Inflammatory macrophage treated with lipopolysaccharide for 4 hours (primary cell): ENCODE results near the gene MAD1L1.

Source experiments
- DNase-seq: peaks from one replicate; pipeline ENCODE4 v3.0.0-alpha.2; 2020

MAD1L1 gene

DNA sequence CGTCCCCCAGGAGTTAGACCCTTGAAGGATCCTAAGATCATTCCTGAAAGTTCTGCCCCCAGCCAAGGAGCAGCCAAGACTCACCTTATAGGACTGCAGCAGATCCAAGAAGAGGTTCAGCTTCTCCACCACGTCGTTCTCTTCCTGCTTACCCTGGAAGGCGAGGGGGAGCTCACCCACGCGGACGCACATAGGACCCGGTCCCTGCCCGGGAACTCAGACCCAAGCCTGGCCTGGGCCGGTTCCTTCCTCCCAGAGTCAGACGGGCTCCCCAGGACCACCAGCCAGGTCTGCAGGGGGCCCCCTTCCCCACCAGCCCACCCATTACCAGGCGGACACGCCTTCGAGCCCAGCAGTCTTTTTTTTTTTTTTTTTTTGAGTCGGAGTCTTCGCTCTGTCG lies 24.9 kb upstream of the MAD1L1 start:
- no peak for DNase-seq

DNA sequence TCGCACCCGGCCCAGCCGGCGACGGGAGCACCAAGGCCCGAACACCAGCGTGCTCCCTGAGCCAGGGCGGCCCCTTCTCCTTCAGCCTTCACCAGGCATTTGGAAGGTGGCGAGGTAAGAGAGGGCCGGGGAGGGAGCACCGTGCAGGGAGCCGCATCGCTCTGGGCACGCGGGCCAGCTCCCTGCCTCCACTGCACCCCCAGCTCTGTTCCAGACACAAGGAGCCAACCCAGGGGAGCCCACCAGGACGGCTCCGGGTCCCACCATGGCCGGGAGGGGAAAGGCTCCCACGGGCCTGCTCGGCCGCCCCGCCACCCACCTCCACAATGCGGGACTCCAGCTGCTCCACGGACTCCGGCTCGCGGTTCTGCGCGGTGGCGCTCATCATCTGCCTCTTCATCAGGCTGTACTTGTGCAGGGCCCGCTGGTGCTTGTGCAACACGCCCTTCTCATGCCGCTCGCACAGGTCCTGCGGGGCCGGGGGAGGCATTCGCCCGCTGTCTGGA lies 24.4 kb upstream of the MAD1L1 start:
- no peak for DNase-seq

DNA sequence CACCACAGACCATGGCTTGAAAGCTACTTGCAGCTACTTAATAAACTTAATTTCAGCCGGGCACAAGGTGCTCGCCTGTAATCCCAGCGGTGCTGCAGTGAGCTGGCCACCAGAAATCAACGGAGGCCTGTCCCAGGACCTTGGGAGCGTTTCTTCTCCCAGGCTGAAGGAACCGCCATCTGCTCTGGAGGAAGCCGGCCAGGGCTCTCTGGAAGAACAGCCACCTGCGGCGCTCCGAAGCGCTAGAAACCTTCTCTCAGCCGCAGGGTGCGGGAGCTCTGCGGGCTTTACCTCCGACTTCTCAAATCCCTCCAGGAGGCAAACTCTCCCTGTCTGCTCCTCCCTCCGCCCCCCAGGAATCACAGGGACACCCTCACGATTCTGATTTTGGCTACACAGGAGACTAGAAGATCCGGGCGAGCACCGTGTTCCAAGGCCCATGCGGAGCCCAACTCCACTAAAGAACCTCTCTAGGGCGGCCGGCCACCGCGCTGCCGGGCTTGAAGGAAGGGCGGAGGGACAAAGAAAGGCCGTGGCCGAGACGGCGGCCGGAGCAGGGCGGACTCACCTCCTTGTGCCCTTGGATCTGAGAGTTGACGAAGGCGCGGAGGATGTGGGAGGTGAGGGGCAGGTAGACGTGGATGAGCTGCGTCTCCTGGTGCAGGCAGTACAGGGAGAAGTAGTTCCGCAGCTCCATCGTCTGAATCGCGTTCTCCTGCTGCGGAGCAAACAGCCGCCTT lies 23.7 kb upstream of the MAD1L1 start:
- no peak for DNase-seq

DNA sequence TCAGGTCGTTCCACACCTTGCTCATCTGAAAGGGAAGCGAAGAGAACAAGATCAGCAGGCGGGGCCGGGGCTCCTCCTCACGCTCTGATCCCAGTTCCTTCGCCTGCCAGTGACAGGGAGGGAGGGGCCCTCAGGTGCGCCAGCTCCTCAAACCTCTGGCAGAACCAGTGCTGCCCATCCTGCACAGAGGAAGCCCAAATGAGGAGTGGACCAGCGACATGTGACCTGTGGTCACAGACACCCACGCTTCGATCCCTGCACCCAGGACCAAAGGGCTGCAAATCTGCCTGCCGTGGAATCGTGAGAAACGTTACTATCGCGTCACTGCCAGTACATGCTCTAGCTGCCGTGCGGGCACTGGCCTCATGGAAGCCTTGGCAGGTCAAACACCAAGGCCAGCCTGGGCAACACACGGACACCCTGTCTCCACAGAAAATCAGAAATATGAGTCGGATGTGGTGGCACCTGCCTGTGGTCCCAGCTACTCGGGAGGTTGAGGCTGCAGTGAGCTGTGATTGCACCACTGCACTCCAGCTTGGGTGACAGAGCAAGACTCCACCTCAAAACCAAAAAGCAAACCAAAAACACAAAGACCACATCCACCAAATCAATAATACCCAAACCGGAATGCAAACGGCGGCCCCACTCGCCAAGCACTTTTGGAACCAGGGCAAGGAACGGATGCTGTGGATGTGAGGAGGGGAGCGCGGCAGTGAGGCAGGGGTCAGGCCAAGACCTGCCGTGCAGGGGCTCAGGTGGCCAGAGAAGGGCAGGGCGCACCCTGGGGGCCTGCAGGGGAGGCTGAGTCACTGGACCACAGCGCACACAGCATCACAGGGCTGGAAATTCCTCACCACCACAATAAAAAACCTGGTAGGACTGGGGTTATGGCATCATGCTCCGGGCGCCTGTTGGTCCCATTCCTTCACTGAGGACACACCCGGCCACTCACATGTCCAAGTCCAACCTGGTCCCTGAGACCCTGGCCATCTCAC lies 22.7 kb upstream of the MAD1L1 start:
- no peak for DNase-seq

DNA sequence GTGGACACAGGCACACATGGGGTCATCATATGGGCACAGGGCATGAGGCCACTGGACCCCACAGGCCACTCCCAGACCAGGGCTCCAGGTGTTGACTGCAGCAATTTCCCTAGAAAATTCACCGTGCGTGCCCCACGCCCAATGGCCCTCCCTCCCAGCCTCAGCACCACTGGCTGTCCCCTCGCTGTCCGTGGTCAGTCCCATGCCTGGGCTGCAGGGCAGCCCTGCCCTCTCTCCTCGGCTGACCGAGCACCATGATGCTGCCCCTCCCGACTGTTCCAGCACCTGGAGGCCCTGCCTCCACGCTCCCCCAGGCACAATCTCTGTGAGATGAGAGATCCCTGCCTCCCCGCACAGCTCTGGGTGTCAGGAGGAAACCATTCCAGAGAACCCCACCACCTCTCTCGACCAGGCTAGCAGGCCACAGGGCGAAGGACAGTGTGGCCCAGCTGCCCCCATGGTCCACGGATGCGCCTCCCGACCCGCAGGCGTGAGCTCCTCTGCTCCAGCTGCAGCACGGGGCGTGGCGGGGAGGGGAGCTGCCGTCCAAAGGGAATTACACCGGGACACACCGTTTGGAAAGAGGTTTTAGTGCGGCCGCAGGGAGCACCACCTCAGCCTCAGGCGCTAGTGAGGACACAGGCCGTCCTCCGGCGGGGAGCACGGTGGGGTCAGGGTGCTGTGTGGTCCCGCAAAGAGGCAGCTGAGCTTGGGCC lies 21.8 kb upstream of the MAD1L1 start:
- no peak for DNase-seq

DNA sequence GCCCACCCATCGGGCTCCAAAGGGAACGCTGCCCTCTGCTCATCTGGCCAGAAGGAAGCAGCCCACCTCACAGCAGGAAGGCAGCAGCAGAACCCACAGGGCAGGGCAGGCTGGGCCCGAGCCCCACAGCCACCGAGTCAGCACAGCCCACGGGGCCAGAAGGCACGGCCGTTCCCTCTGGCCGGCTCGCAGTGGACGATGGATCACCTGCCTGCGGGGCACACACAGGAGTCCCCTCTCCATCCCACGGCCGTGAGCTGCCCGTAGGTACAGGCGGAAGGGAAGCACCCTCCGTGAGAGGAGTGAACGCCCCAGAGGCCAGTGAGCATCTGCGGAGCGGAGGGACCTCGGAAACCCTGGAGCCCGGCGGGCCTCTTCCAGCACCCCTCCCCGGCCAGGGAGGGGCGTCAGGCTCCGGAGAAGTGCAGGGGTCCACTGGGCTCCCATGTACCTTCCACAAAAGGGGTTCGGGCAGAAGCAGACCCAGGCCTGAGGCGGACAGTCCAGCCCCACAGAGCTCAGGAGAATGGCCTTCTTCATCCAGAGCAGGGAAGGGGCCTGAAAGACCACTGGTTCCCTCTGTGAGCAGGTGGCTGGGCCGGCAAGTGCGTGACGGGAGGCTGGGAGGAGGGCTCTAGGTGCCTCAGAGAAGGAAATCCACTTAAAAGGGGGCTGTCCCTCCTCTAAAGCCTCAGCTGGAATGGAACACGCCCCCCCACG lies 20.9 kb upstream of the MAD1L1 start:
- DNase-seq: no peak

DNA sequence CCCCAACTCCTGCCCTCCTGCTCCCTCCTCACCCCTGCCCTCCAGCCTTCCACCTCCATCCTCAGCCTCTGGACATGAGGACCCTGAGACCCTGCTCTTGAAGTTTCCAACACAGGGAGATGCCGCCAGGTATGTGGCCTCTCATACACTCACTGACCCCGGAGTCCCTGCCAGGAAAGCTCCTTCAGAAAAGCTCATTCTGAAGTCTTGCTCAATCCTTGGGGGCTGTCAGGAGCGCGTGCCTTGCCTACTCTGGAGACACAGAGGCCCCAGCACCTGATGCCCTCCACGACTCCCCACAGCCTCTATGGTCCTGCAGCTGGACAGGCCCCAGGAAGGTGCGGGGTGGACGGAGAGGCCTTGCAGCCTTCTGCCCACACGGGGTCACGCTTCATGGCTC lies 20.3 kb upstream of the MAD1L1 start:
- no peak for DNase-seq

DNA sequence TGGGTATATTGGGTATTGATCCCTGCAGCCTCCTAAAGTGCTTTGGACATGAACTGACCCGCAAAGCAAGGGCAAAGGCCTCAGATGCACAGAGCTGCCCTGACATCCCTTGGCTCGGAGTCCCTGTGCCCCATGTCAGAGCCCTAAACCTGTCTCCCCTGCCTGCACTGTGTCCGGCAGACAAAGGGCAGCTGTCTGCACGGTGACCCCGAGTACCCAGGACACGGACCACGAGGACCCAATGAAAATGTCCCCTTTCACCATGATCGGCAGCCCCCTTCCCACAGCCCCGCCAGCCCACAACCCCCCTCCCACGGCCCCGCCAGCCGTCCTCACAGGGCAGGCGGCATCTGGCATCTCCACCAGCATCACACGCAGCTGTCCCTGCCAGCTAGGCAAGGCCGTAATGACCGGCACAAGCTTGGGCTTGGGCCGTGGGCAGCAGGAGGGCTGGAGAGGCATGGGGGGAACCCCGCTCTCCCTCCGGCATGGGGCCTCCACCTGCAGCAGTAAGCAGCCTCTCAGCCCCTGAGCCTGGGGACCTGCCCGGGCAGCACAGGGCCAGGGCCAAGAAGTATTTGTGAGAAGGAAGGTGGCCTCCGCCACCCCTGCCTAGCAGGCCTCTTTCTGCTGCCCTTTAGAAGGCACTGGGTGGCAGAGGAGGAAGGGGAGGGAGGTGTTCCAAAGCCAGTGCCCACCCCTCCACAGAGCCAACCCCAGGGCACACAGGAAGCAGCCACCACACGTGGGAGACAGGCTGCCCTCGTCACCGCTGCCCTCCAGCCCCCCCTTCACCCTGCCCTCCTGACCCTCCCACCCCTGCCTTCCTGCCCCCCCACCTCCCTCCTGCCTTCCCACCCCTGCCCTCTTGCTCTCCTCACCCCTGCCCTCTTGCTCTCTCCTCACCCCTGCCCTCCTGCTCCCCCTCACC lies 19.4 kb upstream of the MAD1L1 start:
- no peak for DNase-seq

DNA sequence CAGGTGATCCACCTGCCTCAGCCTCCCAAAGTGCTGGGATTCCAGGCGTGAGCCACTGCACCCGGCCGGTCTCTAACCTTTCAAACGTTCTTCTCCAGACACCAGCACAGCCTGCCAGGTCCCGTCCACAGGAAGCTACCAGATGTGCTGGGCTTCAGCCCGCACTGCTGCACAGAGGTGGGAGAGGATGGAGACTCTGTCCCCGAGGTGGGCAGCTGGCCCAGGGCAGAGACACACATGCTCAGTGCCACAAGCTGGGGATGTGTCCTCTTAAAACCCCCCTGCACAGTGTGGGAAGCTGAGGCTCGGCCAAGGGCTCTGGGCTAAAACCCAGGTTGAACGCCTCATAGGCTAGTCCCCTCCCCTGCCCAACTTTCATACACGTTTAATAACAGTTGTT lies 18.6 kb upstream of the MAD1L1 start:
- DNase-seq: no peak

DNA sequence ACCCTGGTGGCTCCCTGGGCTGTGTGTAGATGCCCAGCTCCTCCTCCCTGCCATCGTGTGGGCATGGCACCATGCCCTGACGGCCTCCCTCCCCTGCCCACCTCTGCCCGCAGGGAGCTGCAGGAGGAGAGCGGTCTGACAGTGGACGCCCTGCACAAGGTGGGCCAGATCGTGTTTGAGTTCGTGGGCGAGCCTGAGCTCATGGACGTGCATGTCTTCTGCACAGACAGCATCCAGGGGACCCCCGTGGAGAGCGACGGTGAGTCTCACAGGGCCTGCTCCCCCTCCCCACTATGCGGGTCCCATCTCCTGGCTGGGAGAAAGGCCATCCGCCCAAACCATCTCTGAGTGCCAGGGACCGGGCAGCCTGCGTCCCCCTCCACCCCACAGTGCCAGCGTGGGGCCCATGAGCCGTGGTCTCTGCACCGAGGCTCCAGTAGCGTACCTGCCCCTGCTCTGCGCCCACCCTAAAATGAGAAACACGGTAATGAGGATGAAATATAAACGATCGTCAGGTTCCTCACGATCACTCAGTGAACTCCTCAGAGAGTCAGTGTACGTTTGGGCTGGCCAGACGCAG lies 17.1 kb upstream of the MAD1L1 start:
- DNase-seq: no peak

DNA sequence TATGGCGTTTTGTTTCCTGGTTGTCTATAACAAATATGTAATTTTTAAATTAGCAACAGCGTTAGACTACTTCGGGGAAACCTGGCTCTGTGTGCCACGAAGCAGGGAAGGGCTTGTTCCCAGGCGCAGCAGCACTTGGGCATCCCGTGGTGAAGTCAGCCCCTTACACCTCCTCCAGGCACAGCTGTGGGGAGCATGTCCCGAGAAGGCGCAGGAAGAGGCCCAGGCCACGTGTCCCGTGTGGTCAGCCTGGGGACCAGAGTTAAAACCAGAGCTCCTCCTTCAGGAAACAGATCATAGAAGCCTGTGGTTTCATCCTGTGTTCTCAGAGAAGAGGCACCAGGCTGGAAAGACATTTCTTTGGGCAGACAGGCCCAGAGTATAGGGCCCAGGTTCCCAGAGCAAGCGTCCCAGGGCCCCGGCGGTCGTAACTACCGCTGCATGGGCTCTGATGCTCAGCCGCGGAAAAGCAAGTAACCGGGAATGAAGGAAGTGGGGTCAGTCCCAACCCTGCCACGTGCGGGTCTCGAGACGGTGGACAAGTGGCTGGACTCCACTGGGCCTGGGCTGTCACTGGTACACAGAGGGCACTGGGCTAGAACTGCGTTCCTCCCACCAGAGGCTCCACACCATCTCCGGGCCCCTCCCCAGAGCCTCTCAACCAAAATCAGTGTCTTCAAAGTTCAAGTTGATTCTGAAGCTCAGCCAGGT lies 16.4 kb upstream of the MAD1L1 start:
- peak; percentile 80 for DNase-seq

DNA sequence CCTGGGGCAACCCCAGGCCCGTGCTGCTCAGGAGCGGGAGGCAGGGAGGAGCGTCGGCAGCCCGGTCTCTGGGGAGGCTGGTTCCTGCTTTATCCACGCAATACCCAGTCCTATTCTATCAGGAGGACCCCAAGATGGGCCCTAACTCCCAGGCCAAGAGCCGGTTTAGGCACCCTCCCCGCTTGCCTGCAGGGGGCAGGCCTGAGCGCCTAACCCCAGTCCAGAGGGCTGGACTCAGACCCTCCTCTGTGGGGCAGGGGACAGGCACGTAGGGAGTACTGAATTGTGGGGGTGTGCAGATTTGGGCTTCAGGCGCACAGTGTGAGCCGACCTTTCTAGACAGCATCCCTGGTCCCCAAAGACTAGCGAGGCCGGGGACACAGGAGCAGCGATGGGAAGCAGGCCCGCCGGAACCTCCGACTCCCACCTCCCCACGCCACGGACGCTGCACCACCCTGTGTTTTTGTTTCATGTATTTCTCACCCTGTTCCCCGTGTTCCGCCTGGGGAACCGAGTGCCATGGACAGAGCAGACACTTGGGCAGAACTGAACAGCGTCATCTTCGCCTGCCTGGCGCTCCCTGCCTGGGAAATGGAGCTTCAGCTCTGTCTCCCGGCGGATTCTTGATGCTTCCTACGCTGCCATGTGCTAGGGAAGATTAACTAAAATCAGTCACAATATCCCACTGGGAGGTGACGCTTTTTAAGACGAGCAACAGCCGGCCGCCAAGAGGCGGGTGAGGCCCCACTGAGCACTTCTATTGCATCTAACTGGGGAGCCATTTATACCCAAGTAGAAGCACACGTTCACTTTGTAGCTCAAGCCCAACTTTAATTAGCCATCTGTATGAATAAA lies 14.6 kb upstream of the MAD1L1 start:
- DNase-seq: no peak

DNA sequence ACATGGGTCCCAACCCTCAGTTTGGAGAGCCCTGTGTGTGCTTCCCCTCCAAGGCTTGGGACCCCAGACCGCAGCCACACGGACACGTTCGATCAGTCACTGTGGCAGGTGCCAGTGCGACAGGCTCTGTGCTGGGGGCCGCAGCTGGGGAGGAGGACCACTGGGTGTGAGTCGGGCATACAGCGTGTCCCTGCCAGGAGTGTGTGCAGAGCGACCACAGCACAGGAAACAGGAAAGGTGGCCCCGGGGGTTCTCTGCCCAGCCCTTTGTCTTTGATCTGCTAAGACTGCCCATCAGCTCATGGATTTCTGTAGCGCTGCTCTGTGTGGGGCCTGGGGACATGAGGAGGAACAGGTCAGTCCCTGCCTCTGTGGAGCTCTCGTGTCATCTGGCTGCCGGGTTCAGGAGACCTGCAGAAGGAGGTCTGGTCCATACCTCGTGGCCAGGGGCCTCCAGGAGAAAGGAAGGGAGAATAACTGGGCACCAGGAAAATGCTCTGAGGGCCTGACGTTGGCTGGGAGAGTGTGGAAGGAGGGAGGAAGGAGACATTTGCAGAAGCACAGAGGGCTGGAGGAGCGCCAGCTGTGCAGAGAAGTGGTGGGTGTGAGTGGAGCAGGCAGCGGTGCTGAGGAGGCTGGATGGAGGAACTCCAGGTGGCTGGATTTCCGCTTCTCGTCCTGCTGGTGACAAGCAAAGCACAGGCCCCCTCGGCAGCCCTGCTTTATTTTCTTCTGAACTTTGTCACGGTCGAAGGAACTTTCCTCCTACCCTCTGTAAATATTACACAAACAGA lies 13.3 kb upstream of the MAD1L1 start:
- DNase-seq: peak; percentile 23

DNA sequence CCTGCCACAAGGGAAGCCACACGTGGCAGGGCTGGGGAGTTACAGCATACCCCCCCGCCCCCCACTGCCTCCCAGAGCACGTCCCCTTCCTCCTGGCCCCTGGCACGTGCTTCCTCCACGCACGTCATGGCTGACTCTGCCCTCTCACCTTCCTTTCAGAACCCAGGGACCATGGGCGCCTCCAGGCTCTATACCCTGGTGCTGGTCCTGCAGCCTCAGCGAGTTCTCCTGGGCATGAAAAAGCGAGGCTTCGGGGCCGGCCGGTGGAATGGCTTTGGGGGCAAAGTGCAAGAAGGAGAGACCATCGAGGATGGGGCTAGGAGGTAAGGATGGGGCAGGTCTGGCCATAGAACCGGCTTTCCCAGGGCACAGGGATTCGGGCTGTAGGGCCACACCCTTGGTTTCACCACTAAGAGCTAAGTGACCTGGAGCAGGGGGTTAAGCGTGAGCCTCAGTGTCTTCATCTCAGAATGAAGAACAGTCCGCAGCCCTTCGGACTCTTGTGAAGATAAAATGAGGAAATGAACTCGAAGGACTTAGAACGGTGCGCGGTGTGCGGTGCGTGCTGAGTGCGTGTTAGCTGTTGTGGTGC lies 11.8 kb upstream of the MAD1L1 start:
- DNase-seq: no peak

DNA sequence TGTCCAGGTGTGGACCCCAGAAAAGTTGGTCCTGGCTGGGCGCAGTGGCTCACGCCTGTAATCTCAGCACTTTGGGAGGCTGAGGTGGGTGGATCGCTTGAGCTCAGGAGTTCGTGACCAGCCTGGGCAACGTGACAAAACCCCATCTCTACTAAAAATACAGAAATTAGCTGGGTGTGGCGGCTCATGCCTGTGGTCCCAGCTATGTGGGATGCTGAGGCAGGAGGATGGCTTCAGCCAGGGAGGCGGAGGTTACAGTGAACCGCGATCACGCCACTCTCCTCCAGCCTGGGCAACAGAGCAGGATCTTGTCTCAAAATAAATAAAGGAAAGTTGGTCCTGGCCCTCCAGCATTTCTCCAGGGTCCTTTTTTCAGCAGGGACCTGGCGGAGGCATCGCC lies 10.7 kb upstream of the MAD1L1 start:
- DNase-seq: no peak

DNA sequence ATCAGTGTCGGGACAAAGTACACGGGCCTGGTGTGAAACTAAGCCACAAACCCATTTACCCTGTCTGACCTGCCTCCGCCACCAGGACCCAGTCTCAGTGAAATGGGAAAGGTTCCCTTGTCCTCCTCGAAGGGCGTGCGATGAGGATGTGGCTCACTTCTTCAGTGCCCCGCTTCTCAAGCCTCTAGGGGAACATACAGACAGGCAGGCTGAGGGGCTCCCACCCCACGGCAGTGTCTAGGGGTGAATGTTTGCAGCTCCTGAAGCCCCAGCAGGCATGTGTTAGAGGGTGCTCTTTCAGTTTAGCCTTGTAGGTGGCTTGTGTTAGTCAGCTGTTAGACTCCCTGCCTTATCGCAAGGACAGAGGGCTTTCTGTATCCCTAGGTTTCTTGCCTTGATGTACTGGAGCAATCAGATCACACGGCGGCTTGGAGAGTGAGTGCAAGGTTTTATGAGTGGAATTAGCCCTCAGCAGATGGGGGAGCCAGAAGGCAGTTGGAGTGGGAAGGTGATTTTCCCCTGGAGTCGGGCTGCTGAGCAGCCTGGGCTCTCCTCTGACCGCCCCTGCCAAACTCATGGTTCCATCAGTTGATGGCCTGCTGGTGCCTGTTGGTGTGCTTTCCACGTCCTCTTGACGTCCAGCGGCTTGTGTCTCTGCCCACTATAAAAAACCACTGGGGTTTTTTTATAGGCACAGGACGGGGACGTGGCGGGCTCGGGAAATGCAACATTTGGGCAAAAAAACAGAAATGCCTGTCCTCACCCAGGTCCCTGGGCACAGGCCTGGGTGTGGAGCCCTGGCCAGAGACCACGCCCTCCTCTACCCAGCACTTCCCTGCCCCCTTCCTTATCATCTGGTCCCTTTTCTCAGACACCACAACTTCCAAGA lies 10.0 kb upstream of the MAD1L1 start:
- DNase-seq: no peak
